ENCODE results near the gene NFKB2.

The NFKB2 gene

DNA sequence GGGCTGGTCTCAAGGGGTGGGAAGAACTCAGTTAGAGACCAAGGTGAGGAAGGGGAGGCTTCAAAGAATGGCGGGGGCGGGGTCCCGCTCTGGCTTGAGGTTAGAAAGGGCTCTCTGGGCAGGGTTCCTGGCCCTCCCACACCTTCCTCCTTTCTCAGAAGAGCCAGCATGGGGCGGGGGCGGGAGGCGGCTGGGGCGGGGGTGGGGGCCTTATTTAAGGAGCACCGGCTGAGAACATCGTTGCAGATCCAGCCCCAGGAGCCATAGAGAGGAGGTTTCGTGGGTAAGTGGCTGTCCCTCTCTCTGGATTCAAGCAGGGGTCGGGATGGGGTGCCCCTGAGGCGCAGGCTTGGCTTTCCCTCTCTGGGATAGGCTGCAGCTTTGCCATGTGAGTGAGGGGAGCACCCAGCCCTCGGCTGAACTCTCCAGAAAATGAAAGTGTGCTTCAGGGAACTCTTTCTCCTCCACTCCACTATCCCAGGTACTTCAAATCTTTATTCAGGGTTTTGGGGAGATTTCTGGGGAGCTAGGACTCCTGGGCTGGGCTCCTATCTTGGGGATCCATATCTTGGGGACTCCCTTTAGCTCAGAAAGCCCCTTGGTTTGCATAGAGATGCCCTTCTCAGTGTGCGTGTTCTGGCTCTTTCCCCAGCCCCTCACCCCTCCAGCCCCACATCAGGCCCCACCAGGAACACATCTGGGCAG is 40.2 kb downstream of the NFKB2 start:
- TF ChIP-seq RAD21 (IDR thresholded peaks at IDR 0.05; ENCODE audit: low read depth) (no peak), YY1 (IDR thresholded peaks at IDR 0.05; ENCODE audit: low read depth) (no peak), NFIC (IDR thresholded peaks at IDR 0.05) (no peak), EP300 (IDR thresholded peaks at IDR 0.05; ENCODE audit: borderline replicate concordance) (no peak), CEBPB (IDR thresholded peaks at IDR 0.05) (no peak), EGR1 (IDR thresholded peaks at IDR 0.05) (0 out of 2 replicates have a peak, but pooled peaks have one; percentile 18)
- TF ChIP-seq, protein P1, sequence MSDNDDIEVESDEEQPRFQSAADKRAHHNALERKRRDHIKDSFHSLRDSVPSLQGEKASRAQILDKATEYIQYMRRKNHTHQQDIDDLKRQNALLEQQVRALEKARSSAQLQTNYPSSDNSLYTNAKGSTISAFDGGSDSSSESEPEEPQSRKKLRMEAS (IDR thresholded peaks at IDR 0.05) = no peak

DNA sequence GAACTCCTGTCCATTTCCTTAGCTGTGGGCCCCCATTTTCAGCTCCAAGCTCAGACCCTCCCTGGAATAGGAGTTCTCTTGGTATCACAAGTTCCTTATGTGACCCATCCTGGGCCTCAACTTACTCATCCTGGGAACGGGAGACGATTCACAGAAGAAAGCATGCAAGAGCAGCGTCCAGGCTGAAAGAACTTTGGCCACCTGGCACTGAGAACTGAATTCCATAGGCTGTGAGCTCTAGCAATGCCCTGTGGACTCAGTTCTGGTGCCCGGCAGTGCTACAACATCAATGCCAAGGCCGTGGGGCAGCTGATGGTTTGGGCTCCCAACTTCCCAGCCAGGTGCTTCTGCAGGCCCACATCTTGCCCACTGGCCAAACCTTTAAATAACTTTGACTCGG is 40.8 kb downstream of the NFKB2 start:
- TF ChIP-seq, protein P2, sequence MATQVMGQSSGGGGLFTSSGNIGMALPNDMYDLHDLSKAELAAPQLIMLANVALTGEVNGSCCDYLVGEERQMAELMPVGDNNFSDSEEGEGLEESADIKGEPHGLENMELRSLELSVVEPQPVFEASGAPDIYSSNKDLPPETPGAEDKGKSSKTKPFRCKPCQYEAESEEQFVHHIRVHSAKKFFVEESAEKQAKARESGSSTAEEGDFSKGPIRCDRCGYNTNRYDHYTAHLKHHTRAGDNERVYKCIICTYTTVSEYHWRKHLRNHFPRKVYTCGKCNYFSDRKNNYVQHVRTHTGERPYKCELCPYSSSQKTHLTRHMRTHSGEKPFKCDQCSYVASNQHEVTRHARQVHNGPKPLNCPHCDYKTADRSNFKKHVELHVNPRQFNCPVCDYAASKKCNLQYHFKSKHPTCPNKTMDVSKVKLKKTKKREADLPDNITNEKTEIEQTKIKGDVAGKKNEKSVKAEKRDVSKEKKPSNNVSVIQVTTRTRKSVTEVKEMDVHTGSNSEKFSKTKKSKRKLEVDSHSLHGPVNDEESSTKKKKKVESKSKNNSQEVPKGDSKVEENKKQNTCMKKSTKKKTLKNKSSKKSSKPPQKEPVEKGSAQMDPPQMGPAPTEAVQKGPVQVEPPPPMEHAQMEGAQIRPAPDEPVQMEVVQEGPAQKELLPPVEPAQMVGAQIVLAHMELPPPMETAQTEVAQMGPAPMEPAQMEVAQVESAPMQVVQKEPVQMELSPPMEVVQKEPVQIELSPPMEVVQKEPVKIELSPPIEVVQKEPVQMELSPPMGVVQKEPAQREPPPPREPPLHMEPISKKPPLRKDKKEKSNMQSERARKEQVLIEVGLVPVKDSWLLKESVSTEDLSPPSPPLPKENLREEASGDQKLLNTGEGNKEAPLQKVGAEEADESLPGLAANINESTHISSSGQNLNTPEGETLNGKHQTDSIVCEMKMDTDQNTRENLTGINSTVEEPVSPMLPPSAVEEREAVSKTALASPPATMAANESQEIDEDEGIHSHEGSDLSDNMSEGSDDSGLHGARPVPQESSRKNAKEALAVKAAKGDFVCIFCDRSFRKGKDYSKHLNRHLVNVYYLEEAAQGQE (IDR thresholded peaks at IDR 0.05; ENCODE audit: low read depth) = no peak
- TF ChIP-seq EP300 (IDR thresholded peaks at IDR 0.05; ENCODE audit: borderline replicate concordance) (no peak), EGR1 (IDR thresholded peaks at IDR 0.05) (no peak), ZBTB7A (IDR thresholded peaks at IDR 0.05; ENCODE audit: low read depth) (no peak), FOXM1 (IDR thresholded peaks at IDR 0.05; ENCODE audit: borderline replicate concordance, low read depth) (no peak), RAD21 (IDR thresholded peaks at IDR 0.05; ENCODE audit: low read depth) (no peak), CREB1 (IDR thresholded peaks at IDR 0.05; ENCODE audit: low read depth) (no peak), TCF12 (IDR thresholded peaks at IDR 0.05; ENCODE audit: low read depth) (no peak), TEAD4 (IDR thresholded peaks at IDR 0.05) (no peak), TAF1 (IDR thresholded peaks at IDR 0.05; ENCODE audit: low read depth) (no peak), YY1 (IDR thresholded peaks at IDR 0.05; ENCODE audit: low read depth) (no peak), CEBPB (IDR thresholded peaks at IDR 0.05) (no peak), NFIC (IDR thresholded peaks at IDR 0.05) (no peak)
- TF ChIP-seq, protein P1 (IDR thresholded peaks at IDR 0.05) = no peak
- TF ChIP-seq, protein P3, sequence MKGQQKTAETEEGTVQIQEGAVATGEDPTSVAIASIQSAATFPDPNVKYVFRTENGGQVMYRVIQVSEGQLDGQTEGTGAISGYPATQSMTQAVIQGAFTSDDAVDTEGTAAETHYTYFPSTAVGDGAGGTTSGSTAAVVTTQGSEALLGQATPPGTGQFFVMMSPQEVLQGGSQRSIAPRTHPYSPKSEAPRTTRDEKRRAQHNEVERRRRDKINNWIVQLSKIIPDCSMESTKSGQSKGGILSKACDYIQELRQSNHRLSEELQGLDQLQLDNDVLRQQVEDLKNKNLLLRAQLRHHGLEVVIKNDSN (IDR thresholded peaks at IDR 0.05) = no peak

DNA sequence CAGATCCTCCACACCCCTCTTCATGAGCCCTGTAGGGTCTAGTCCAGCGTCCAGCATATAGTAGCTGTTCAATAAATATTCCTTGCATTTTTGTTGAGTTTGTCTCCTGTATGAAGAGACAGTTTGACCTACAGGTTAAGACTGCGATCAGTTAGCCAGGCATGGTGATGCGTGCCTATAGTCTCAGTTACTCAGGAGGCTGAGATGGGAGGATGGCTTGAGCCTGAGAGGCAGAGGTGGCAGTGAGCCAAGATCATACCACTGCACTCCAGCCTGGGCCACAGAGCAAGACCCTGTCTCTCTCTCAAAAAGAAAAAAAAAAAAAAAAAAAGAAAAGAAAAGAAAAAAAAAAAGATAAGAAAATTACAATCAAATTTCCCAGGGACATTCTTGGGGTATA is 42.0 kb downstream of the NFKB2 start:
- no peak for TF ChIP-seq RAD21 (IDR thresholded peaks at IDR 0.05; ENCODE audit: low read depth)
- no peak for TF ChIP-seq FOXM1 (IDR thresholded peaks at IDR 0.05; ENCODE audit: borderline replicate concordance, low read depth)
- TF ChIP-seq, protein P3 (IDR thresholded peaks at IDR 0.05) = no peak
- no peak for TF ChIP-seq NFIC (IDR thresholded peaks at IDR 0.05)
- TF ChIP-seq, protein P2 (IDR thresholded peaks at IDR 0.05; ENCODE audit: low read depth) = no peak
- no peak for TF ChIP-seq EGR1 (IDR thresholded peaks at IDR 0.05)
- TF ChIP-seq CEBPB (IDR thresholded peaks at IDR 0.05) = no peak
- no peak for TF ChIP-seq TAF1 (IDR thresholded peaks at IDR 0.05; ENCODE audit: low read depth)
- no peak for TF ChIP-seq TCF12 (IDR thresholded peaks at IDR 0.05; ENCODE audit: low read depth)
- no peak for TF ChIP-seq YY1 (IDR thresholded peaks at IDR 0.05; ENCODE audit: low read depth)
- TF ChIP-seq, protein P1 (IDR thresholded peaks at IDR 0.05) = no peak
- TF ChIP-seq CREB1 (IDR thresholded peaks at IDR 0.05; ENCODE audit: low read depth) = no peak

DNA sequence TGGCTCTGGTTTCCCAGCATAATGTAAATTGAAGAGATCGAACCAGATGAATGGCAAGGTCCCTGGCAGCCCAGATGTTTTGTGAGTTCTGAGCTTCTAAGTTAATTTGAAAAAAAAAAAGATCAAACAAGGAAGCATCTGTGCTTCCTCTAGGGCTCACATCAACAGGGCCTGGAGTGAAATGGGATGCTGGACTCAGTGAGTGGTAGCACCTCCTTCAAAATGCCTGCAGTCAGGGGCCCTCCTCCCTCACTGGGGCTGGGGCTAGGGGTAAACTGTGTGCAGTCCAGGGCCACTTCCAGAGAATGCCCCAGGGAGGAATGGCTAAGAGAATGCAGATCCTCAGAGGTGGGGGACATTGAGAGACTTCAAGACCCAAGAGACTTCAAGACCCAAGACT is 42.9 kb downstream of the NFKB2 start:
- TF ChIP-seq FOXM1 (IDR thresholded peaks at IDR 0.05; ENCODE audit: borderline replicate concordance, low read depth) = no peak
- TF ChIP-seq TEAD4 (IDR thresholded peaks at IDR 0.05) = no peak
- TF ChIP-seq, protein P2 (IDR thresholded peaks at IDR 0.05; ENCODE audit: low read depth) = no peak
- TF ChIP-seq TCF12 (IDR thresholded peaks at IDR 0.05; ENCODE audit: low read depth) = no peak
- no peak for TF ChIP-seq NFIC (IDR thresholded peaks at IDR 0.05)
- no peak for TF ChIP-seq YY1 (IDR thresholded peaks at IDR 0.05; ENCODE audit: low read depth)
- no peak for TF ChIP-seq RAD21 (IDR thresholded peaks at IDR 0.05; ENCODE audit: low read depth)
- TF ChIP-seq, protein P1 (IDR thresholded peaks at IDR 0.05) = no peak
- TF ChIP-seq EGR1 (IDR thresholded peaks at IDR 0.05) = no peak
- no peak for TF ChIP-seq CEBPB (IDR thresholded peaks at IDR 0.05)
- TF ChIP-seq CREB1 (IDR thresholded peaks at IDR 0.05; ENCODE audit: low read depth) = no peak
- TF ChIP-seq TAF1 (IDR thresholded peaks at IDR 0.05; ENCODE audit: low read depth) = no peak
- TF ChIP-seq, protein P3 (IDR thresholded peaks at IDR 0.05) = no peak
- TF ChIP-seq ZBTB7A (IDR thresholded peaks at IDR 0.05; ENCODE audit: low read depth) = no peak
- no peak for TF ChIP-seq EP300 (IDR thresholded peaks at IDR 0.05; ENCODE audit: borderline replicate concordance)

Data from Ishikawa (cell line).